Neutrophil (primary cell): Measurements from ENCODE around the gene TRAF1.

ENCODE experiments used
- H3K27ac ChIP-seq: fragments of 200-600 bp; sonication (generic); 2 replicates; pipeline ENCODE4 v1.5.1; 2016; ENCODE audit warnings: mild to moderate bottlenecking, moderate library complexity
- H3K27me3 ChIP-seq: fragments of 200-600 bp; sonication (generic); 2 replicates; pipeline ENCODE4 v1.6.0; 2016; ENCODE audit warnings: mild to moderate bottlenecking
- H3K36me3 ChIP-seq: fragments of 200-600 bp; sonication (generic); 2 replicates; pipeline ENCODE4 v1.5.1; 2017
- H3K4me1 ChIP-seq, 2 experiments: fragments of 200-600 bp in 1 of 2; sonication (generic) in 1 of 2; 1 replicate in 1 of 2; 2 replicates in 1 of 2; pipeline versions ENCODE4 v1.5.1 to v1.6.1; 2013 to 2016; ENCODE audit warnings: low read depth in 1 of 2, low read length in 1 of 2, mild to moderate bottlenecking in 1 of 2, moderate library complexity in 1 of 2; ENCODE audit not compliant: control insufficient read depth in 1 of 2, insufficient read depth in 1 of 2
- H3K4me3 ChIP-seq, 2 experiments: fragments of 200-600 bp in 1 of 2; sonication (generic) in 1 of 2; 1 replicate in 1 of 2; 2 replicates in 1 of 2; pipeline ENCODE4 v1.5.1; 2013 to 2016; ENCODE audit warnings: low read depth in 1 of 2, low read length in 1 of 2, mild to moderate bottlenecking in 1 of 2, moderate library complexity in 1 of 2
- H3K9me3 ChIP-seq: fragments of 200-600 bp; sonication (generic); 2 replicates; pipeline ENCODE4 v1.5.1; 2016
- TF ChIP-seq, protein P1 (sequence below): fragments of 200-600 bp; sonication (generic); IDR thresholded peaks from 2 replicates; pipeline ENCODE4 v1.5.1; 2016; ENCODE audit warnings: antibody characterized with exemption

TRAF1 gene

DNA sequence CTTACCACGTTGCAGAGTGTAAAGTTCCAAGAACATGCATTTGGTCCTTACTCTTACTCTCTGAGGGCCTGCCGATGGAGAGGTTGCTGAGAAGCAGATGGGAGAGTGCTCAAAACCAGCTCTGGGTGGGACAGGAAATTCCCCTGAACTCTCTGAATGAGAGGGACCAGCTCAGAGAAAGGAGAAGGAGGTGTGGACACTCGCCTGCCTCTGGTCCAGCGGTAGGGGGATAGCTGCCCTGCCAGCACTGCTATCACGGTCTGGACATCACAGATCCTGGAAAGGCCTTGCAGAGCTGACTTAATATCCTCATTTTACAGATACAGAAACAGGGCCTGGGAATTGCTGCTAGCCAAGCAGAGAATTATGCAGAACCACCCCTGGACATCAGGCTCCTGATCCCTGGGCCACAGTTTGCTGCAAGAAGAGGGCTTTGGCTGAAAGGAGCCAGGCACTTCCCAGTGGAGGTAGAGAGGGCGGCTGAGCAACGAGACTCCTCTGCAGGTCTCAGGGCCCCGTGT lies 4.9 kb downstream of the TRAF1 start:
- H3K27ac ChIP-seq, result no peak overlapping the region
- no peaks in the 10 kb centered on the region for H3K9me3 ChIP-seq
- H3K4me1 ChIP-seq, result peaks cover 18 to 19% of the 10 kb centered on the region in 2 experiments
- H3K36me3 ChIP-seq, result peaks cover 63% of the 10 kb centered on the region
- TF ChIP-seq, protein P1, sequence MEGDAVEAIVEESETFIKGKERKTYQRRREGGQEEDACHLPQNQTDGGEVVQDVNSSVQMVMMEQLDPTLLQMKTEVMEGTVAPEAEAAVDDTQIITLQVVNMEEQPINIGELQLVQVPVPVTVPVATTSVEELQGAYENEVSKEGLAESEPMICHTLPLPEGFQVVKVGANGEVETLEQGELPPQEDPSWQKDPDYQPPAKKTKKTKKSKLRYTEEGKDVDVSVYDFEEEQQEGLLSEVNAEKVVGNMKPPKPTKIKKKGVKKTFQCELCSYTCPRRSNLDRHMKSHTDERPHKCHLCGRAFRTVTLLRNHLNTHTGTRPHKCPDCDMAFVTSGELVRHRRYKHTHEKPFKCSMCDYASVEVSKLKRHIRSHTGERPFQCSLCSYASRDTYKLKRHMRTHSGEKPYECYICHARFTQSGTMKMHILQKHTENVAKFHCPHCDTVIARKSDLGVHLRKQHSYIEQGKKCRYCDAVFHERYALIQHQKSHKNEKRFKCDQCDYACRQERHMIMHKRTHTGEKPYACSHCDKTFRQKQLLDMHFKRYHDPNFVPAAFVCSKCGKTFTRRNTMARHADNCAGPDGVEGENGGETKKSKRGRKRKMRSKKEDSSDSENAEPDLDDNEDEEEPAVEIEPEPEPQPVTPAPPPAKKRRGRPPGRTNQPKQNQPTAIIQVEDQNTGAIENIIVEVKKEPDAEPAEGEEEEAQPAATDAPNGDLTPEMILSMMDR, result no peak
- no peak overlapping the region for H3K4me3 ChIP-seq
- H3K27me3 ChIP-seq, result no peaks in the 10 kb centered on the region

DNA sequence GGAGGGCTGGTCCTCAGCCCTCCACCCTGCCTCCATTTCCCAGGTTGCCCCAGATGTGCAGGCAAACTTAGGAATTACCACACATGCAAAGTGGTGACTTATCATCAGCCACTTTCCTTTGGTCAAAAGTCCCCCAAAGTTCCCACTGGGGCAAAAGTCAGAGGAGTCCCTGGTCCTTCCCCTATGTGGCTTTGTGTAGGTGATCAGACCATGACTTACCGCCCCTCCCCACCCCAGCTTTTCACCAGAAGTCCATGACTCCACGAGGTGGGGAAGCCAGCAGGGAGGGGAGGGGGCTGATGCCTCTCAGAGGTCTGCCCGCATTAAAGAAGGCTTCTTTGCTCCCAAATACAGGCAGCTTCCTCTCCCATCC lies 5.8 kb downstream of the TRAF1 start:
- H3K27me3 ChIP-seq, result no peaks in the 10 kb centered on the region
- no peak overlapping the region for H3K4me3 ChIP-seq
- peaks cover 9% of the 10 kb centered on the region in 2 experiments for H3K4me1 ChIP-seq
- TF ChIP-seq, protein P1, result no peak
- H3K36me3 ChIP-seq, result peaks cover 63% of the 10 kb centered on the region
- H3K9me3 ChIP-seq, result no peaks in the 10 kb centered on the region
- no peak overlapping the region for H3K27ac ChIP-seq

DNA sequence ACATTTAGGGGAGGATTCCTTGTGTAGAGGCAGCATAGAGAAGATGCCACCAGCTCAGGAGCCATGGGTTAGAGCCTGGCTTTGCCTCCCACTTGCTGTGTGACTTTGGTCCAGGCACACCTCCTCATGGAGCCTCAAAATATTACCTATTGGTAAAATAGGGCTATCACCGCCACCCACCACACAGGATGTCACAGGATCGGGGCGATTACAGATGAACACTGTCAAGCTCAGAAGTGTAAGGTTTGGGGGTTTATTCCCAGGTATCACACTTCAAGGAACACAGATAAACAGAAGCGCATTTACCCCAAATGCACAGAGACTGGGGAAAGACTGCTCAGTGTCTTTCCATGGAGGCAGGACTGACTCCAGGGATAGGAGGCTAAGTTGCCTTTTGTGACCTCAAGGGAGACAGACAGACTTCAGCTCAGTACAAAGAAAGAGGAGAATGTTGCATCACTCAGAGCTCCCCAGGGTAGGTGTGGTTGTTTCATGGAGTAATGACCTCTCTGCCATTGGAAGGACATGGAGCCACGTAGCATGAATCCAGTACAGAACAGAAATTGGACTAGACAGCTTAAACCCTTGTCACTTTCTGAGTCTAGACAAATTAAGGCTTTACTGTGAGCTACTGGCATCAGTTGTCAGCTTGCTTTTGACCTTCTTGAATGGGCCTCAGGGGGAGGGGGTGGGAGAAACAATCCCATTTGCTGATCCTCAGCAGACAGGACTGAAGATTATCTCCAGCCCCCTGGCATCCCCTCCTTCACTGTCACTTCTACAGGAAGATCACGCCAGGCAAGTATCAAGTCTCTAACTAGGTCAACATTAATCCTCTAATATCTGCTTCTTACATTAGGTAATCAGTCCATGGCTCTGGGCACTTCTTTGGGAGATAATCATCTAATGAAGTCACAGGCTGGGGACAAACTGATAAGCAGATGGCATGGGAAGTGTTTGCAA lies 6.5 kb downstream of the TRAF1 start:
- peaks cover 66% of the 10 kb centered on the region for H3K36me3 ChIP-seq
- H3K27ac ChIP-seq, result no peak overlapping the region
- H3K4me1 ChIP-seq, result peaks cover 2 to 3% of the 10 kb centered on the region in 2 experiments
- H3K27me3 ChIP-seq, result no peaks in the 10 kb centered on the region
- H3K4me3 ChIP-seq, result no peak overlapping the region
- TF ChIP-seq, protein P1, result no peak
- no peaks in the 10 kb centered on the region for H3K9me3 ChIP-seq

DNA sequence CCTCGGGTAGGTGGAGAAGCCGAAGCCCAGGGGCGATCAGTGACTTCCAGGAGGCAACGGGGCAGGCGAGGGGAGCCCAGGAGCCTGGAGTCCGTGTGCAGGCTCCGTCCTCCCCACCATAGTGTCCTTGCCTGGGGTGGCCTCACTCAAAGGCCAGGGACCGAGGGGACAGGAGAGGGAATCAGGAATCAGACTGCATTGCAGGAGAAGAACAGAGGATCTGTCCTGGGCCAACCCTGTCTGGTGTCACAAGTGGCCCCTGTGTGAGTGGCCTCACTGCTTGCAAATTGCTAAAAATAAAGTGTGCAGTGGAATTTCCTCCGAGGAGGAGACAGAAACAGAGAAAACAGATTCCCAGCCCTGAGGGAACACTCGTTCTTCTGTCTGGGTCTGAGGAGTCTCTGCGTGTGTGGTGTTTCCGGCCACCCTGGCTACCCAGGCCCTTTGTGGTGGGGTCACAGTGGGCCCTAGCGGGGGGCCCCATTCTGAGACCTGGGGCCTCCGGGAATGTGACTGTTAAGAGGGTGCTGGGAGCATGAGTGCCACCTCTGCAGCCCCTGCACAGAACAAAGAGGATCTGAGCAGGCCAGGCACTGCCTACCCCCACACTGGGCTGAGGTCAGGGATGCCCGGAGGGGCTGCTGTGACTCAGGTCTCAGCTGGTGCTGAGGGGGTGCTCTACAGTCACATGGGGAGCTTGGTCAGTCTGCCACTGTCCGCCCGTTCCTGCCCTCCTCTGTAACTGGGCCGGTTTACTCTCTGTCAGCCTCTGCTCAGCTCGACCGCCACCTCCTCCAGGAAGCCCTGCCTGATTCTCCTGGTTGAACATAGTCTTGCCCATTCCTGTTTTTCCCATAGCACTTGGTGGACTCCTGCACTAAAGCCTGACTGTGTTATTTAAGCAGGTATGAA lies 7.4 kb downstream of the TRAF1 start:
- H3K27me3 ChIP-seq, result no peaks in the 10 kb centered on the region
- TF ChIP-seq, protein P1, result no peak
- no peak overlapping the region for H3K4me3 ChIP-seq
- H3K36me3 ChIP-seq, result peaks cover 75% of the 10 kb centered on the region
- no peaks in the 10 kb centered on the region for H3K4me1 ChIP-seq
- H3K9me3 ChIP-seq, result no peaks in the 10 kb centered on the region
- no peak overlapping the region for H3K27ac ChIP-seq

DNA sequence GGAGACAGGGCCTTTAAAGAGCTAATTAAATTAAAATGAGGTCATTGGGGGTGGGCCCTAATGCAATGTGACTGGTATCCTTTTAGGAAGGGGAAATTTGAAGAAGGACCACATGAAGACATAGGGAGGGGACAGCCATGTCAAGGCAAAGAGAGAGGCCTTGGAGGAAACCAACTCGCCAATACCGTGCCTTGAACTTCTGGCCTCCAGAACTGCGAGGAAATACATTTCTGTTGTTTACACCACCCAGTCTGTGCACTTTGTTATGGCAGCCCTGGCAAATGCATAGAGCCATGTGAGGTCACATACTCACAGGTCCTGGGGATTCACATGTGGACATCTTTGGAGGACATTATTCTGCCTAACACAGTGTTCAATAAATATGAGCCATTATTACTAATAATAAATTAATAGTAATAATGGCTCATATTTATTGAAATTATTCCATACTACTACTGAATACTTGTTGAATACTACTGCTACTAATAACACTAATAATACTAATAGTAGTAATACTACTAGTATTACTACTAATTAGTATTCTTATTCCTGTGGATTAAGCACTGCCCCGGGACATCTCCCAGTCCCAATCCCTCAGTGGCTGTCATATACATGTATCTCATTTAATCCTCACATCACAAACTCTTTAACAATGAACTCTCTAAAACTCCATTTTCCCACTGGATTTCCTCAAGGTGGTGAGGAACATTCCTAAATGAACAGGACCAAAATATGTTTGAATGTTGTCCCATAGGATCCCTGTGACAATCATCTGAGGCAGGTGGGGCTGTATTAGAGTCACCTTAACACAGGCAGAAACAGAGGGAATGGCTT lies 8.4 kb downstream of the TRAF1 start:
- no peaks in the 10 kb centered on the region for H3K4me1 ChIP-seq
- H3K27ac ChIP-seq, result no peak overlapping the region
- no peaks in the 10 kb centered on the region for H3K27me3 ChIP-seq
- no peaks in the 10 kb centered on the region for H3K9me3 ChIP-seq
- TF ChIP-seq, protein P1, result no peak
- no peak overlapping the region for H3K4me3 ChIP-seq
- peaks cover 74% of the 10 kb centered on the region for H3K36me3 ChIP-seq
